ENCODE results near the gene UNC45A.

DNA sequence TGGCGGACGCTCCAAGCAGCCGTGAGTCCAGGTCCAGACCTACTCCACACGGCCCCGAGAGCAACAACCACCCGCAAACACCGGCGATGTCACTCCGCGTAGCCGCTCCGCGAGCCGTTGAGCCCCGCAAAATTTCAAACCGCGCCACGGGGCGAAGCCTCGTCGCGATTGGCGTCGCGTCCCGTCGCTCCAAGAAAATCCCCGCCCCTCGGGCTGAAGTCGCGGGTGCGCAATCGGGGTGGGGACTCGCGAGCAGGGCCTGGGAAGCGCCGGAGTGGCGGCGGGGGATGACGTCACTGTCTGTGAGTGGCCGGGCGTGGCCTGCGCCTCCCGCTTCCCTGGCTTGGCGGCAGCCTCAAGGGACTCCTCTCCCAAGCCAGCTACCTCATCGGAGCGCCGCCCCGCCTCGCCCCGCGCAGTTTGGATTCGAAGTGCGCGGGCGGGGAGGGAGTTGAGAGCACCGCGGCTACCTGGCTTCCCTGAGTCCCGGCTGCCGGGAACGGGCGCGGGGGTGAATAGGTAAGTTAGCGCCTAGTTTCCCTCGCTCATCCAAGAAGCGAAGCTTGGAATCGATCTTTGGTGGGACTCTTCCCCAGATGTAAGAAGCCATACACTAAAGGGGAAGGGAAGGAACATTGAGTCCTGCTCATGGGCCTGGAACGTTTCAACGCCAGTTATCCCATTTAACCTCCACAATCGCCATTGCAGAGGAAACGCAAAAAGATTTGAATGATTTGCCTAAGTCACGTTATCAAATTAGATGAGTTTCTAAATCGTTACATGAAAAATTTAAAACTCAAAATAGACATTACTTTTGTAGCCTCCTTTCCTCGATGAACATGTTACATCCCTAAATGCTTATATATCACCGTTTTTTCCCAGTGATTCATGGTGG lies 59.6 kb downstream of the UNC45A start, which contains the start of gene PRC1:
- no peak for TF ChIP-seq CTCF (conservative IDR thresholded peaks at IDR 0.05; ENCODE audit: low read depth, low read length)
- TF ChIP-seq EZH2phosphoT487 (IDR thresholded peaks at IDR 0.05; ENCODE audit: borderline replicate concordance, low read length): no peak
- no peak for TF ChIP-seq EZH2 (IDR thresholded peaks at IDR 0.05; ENCODE audit: low read length, unreplicated experiment)
